HG02840 (cell line): Measurements from ENCODE around the gene PRKCZ.

Source experiments
- ATAC-seq: cut with Tn5 transposase; IDR thresholded peaks from one replicate; pipeline ENCODE4 v1.9.1; 2021; ENCODE audit warnings: mild to moderate bottlenecking, moderate library complexity, moderate number of reproducible peaks; ENCODE audit not compliant: unreplicated experiment, low FRiP score

The PRKCZ gene

DNA sequence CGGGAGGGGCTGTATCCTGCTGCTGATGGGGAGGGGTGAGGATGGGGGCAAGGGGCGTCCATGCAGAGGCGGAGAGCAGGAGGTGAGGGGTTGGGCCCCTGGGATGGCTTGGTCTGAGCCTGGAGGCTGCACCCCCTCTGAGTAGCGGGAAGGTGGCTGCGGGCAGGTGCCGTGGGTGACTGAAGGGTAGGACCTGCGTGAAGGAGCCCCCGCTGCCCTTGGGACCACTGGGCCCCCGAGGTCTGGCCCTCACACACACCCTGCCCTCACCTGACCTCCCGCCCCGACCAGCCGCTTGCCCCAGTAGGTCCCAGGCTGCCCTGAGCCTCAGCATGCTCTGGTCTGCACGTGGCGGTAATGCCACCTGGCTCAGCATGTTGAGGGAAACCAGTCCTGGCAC lies 165.1 kb downstream of the PRKCZ start:
- ATAC-seq: no peak

DNA sequence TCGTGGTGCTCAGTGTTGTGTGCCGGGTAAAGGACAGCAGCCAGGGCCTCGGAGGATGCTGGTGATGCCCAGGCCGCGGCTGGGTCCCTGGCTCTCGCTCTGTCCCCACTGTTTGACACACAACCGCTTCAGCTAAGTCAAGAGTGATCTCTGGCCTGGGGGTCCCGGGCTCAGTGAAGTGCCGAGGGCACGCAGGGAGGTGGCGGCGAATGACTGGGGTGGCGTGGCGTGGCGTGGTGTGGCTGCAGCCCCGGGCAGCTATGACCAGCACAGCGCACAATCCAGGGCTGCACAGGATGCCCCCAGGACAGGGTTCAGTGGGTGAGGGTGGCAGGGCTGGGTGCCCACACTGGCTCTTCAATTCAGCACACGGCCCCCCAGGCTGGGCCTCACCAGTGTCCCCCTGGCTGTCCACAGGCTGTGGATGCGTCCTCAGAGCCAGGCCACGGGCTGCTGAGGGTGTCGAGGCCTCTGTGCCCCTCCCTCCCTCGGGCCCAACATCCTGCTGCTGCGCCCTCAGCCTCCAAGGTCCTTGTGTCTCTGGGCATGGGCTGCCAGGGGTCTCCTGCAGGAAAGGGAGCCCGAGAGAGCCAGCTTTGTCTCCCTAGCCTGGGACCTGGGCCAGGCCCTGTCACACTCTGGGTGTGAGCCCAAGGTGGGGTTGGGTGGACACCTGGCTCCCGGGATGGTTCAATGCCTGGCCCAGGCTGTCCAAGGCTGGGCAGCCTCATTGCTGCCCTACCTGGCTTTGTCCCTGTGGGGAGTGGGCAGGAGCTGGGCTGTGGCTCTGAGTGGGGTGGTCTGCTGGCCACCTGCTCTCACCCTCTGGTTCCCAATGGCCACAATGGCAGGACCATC lies 165.9 kb downstream of the PRKCZ start:
- no peak for ATAC-seq

- ATAC-seq: no peak
Measured at GRCh38 chr1:2216767-2217058, 166.5 kb downstream of the PRKCZ start.

GRCh38 chr1:2221271-2221670 lies 171.1 kb downstream of the PRKCZ start:
- no peak for ATAC-seq

DNA sequence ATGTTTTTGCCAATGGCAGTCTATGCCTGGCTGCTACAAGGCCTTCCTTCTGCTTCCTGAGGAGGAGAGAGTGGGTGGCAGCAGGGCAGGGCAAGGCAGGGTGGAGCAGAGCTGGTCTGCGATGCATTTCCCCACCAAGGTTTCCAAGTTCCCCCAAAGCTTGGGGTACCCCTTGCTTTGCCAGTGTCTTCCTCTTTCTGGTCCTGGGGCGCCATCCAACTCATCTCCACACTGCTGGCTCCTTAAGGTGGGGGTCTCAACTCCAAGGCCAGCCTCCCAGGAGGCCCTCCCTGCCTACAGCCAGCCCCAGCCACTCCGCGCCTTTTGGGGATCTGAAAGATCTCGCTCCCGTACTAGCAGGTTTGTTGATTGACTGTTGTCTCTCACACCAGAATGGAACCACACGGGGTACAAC lies 174.0 kb downstream of the PRKCZ start:
- no peak for ATAC-seq

- no peak for ATAC-seq
Measured at GRCh38 chr1:2224631-2225428, 174.6 kb downstream of the PRKCZ start.

GRCh38 chr1:2226525-2227345 lies 176.5 kb downstream of the PRKCZ start:
- peak; percentile 3 for ATAC-seq

DNA sequence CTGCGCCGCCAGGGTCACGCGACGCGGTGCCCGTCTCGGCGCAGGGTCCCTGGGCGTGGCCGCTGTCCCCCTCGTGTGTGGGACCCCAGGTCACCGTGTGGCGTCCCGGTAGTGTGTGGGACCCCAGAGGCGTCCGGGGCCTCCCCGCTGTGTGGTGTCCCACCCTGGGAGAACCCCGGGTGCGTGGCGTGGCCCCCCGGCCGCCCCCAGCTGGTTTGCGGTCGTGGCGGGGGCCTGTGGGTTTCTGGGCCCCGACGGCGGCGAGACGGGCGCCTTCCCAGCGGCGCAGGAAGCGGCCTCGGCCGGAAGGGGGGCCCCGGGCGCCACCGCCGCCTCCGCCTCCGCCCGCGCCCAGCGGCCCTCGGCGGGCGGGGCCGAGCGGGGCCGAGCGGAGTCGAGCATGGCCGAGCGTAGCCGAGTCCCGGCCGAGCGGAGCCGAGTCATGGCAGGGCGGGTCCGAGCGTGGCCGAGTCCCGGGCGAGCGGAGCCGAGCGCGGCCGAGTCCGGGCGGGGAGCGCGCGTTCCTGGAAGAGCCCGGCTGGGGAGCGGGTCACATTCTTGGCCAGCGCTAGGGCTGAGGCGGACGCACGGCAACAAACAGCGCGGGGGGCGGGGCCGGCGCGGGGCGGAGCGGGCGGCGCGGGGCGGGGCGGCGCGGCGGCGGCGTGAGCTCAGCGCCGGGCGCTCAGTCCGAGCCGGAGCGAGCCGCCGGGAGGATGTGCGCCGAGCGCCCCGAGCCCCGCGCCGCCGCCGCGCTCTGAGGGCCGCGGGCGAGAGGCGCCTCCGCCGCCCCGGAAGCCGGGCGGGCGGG lies 177.3 kb downstream of the PRKCZ start:
- peak; percentile 71 for ATAC-seq

GRCh38 chr1:2228157-2228594 lies 178.0 kb downstream of the PRKCZ start, which contains the start of gene SKI:
Gene SKI, plus strand, starts transcription at chr1:2228319. Its CDS starts 448 bp downstream, at chr1:2228767.
- no peak for ATAC-seq

- ATAC-seq: no peak
Measured at GRCh38 chr1:2228694-2229036, 178.5 kb downstream of the PRKCZ start.

DNA sequence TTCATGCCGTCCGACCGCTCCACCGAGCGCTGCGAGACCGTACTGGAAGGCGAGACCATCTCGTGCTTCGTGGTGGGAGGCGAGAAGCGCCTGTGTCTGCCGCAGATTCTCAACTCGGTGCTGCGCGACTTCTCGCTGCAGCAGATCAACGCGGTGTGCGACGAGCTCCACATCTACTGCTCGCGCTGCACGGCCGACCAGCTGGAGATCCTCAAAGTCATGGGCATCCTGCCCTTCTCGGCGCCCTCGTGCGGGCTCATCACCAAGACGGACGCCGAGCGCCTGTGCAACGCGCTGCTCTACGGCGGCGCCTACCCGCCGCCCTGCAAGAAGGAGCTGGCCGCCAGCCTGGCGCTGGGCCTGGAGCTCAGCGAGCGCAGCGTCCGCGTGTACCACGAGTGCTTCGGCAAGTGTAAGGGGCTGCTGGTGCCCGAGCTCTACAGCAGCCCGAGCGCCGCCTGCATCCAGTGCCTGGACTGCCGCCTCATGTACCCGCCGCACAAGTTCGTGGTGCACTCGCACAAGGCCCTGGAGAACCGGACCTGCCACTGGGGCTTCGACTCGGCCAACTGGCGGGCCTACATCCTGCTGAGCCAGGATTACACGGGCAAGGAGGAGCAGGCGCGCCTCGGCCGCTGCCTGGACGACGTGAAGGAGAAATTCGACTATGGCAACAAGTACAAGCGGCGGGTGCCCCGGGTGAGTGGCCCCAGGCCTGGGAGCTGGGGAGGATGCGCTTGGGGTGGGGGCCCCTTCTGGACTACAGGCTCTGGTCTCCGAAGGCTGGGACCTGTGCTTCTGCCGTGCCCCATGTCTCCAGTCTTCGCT lies 179.0 kb downstream of the PRKCZ start:
- ATAC-seq: no peak

- ATAC-seq: no peak
Measured at GRCh38 chr1:2229911-2230731, 179.9 kb downstream of the PRKCZ start.

- no peak for ATAC-seq
Measured at GRCh38 chr1:2230781-2231531, 180.7 kb downstream of the PRKCZ start.

- ATAC-seq: no peak
Measured at GRCh38 chr1:2231532-2232254, 181.5 kb downstream of the PRKCZ start.

- ATAC-seq: no peak
Measured at GRCh38 chr1:2232255-2232915, 182.2 kb downstream of the PRKCZ start.

DNA sequence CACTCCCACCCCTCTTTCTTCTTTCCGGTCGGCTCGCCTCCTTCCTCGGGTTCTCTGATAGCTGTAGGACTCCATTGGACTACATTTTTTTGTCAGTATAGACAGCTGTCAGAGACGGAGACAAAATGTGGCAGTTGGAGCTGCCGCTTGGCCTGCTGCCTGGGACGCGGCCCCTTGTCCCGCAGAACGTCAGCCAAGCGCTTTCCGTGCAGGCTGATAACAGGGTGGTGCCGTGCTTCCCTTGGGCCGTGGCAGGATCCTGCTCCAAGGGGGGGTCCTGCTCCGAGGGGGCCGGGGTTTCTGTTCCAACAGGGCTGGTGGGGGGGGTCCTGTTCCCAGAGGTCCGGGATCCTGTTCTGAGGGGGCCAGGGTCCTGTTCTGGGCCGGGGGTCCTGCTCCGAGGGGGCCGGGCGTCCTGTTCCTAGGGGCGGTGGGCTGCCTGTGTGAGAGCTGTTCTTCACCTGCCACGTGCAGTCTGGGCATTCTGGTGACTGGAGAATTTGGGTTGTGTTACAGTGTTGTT lies 182.8 kb downstream of the PRKCZ start:
- ATAC-seq: no peak
